NCI-H1694 (cell line): ENCODE data around the gene ZNF536.

Experiments
- DNase-seq: peaks from one replicate; lab custom pipeline; 2025; lab: John Stamatoyannopoulos, UW

ZNF536 gene

DNA sequence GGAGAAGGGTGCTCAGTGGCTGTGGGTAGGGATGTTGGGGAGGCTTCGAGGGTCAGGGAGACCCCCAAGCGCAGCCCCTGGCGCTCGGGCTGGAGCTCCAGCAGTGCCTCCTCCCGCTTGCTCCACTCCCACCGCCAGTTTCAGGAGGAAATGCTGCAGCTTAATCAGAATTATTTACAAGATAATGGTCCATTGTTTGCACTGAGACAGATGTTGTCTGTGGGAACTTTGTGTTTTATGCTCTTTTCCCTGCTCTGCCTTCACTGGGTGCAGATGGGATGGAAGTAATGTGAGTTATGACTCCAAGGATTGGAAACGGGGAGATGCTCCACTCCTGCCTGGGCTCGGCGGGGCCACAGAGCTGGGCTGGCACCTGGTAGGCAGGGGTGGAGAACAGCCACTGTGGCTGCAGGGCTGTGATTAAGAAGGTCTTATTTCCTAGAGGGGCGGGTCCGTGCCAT is 192.4 kb downstream of the ZNF536 start:
- no peak for DNase-seq

DNA sequence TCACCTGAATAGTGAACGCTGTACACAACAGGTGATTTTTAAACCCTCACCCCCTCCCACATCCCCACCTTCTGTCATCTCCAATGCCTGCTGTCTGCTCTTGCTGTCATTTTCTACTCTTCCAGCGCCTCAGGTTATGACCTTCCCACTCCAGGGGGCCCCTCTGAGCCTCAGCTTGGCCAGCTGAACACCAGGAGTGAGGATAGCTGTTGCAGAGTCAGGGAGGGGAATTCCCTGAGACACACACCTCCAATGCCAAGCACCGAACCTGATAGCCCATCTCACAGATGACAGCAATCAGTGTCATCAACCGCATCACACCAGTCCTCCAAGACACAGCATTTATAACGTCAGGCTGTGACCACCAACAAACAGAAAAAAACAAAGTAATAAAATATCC is 193.5 kb downstream of the ZNF536 start:
- DNase-seq = no peak

DNA sequence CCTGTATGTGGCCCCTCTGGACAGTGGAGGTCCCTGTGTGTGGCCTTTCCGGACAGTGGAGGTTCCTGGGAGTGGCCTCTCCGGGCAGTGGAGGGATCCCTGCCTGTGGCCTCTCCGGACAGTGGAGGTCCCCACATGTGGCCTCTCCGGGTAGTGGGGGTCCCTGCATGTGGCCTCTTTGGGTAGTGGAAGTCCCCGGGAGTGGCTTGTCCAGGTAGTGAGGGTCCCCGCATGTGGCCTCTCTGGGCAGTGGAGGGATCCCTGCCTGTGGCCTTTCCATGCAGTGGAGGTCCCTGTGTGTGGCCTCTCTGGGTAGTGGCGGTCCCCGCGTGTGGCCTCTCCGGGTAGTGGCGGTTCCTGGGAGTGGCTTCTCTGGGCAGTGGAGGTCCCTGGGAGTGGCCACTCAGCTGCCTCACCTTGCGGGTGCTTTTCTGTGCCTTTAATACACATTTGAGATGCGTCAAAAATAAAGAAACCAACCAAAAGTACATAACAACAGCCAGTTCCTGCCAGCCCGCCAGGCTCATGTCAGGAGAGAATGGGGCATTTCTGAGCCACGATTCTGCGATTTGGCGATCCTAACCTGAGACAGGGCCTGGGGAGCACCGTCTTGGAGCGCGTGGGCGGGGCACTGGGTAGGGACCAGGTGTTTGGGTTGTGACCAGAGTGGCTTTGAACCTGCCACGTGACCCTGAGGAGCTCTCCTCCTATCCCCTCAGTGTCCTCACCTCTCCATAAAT is 194.7 kb downstream of the ZNF536 start:
- no peak for DNase-seq

DNA sequence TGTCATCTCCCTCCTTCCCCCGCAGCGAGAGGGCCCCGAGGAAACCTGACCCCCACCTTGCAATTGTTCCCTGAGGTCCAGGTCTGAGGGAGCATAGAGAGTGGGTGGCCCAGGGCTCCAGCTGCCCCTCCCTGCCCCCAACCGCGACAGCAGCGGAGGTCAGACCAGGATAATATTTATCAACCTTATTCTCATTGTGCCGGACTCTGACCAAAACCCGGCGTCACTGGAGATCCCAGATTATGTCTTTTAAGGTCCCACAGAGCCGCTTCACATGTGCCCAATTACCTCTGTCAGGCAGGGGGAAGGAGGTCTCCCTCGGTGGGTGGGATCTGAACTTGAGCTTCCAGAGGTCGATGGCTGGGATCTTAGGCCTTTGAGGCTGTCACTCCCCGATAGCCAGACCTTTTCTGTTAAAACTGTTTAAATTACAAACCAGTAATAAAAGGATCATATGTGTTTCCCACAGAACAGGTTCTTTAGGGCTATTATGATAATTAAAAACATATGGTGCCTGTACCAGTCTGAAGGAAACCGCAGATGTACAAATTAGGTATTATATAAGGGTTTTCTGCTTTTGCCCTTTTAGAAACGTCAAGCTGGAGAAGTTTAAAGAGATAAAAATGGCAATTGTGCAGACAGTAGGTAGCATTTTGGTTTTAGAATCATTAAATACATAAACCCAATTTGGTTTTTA is 195.5 kb downstream of the ZNF536 start:
- DNase-seq = no peak

DNA sequence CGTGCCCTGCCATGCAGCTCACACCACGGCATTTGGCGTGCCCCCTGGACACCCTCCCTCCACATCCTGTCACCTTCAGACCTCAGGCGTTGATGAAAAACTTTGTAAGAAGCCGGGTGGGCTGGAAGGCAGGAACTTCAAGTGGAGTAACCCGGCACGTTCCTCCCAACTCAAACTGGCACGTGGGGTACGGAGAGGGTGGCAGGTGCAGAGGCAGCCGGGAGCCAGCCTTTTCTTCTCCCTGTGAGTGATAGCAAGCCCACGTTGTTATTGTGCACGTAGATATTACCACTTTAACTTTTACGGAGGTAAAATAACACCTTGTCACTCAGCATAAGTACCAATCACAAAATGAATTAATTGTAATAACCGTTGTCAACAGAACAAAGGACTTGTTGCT is 198.0 kb downstream of the ZNF536 start:
- no peak for DNase-seq

DNA sequence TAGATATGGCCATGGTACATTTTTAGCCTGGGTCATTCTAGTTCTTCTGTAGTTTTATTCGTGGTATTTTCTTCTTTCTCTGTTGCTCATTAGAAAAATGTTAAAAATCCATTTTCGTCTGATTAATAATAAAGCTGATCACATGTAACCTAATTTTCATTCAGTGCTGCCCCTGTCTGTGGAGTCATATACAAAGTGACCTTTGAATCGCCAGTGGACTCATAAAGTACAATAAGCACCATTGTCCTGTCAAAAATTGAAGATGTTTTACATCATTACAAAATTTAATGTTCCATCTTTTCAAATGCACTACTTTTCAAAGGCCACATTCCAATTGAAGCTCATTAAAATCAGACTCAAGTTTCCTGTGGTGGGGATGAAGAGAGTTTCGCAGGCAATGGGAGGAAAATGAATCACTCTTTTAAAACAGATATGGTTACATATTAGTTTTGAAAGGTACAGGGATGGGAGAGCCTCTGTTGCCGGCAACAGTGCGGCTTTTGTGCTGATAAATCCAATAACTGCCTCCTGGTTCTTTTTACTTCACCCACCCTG is 205.4 kb downstream of the ZNF536 start:
- no peak for DNase-seq

DNA sequence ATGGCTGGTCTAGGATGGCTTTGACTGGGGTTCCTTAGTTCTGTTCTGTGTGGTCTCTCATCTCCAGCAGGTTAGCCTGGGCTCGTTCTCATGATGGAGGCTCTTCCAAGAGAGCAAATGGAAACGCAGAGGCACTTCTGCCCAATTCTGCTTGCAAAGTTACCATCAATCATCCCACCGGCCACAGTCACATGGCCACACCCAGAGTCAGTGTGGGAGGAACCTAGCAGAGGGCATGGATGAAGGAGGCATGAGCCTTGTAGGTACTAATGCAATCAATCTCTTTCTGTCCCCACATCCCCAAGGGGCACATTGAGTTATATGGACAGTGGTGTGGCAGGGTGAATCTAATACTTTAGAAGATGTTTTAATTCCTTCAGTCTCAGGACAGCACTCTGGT is 207.2 kb downstream of the ZNF536 start:
- no peak for DNase-seq

DNA sequence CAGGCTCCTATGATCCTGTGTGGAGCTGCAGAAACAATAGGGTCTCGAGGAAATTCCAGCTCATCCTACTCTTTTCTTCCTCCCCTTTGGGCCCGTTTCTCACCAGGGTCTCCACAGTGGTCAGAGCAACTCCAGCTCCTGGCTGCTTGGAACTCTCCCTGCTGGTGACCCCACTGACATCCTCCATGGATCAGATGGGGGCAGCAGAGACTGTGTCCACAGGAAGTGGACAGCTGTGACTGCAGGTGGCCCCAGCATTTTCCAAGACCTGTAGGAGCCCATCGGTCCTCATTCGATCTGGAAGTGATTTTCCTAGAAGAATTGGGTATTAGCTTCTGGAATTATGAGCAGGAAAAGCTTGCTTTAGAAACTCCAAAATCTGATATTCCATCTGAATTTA is 208.5 kb downstream of the ZNF536 start:
- no peak for DNase-seq

DNA sequence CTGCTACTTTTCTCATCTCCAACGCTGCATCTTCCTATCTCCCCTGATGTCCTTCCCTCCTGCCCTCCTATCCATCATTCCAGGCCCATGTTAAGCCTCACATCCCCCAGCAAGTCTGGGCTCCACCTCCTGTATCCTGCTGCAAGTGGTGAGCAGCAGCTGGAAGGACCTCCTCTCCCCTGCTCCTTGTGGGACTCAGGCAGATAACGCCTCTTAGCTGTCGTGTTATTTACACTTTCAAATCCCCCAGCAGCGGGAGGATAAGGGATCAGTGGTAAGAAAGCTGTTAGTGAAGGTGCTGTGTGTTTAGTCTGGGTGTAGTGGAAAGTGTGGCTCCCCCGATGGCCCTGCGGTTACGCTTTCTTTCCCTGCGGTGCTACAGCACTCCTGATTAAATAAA is 211.9 kb downstream of the ZNF536 start:
- DNase-seq = no peak

DNA sequence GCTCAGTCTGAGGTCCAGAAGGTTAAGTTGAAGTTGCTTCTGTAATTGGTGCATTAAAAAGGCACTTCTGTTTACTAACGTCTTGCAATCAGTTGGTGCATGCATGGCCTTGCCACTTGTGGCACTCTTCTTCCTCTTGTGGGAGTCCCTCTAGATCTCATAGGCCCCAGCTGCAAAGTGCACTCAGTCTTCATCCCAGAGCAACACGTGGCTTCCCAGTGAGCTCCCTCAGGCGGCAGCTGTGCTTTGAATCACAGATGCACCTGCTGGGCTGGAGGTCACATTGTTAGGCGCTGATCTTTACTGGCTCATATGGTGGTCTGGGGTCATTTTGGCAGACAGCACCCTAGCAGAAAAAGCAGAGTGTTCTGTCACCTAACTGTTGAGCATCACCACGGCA is 215.7 kb downstream of the ZNF536 start:
- no peak for DNase-seq

DNA sequence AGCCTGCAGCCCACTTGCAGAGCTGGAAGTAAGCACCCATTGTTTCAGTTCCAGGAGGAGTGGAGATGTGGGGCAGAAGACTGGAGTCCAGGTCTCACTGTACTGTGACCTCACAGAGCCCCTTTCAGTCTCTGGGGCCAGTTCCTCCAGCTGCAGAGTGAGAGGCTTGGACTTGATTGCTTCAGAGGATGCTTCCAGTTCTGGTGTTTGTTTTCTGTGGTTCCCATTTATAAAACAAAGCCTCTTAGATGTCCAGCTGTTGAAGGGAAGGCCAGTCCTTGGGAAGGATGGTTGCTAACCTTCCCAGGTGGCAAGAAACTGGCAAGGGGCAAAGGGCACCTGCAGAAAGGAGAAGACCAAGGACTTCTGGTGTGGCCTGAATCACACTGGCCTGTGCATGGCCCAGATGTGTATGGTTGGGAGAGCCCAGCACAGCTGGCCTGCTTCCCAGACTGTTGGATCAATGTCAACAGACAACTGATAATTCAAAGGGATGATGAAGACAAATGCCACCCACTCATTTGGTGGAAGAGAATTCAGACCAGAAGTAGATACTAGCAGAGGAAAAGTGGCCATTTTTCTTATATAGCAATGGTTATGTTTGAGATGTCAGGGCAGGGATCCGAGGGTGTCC is 218.5 kb downstream of the ZNF536 start:
- no peak for DNase-seq

DNA sequence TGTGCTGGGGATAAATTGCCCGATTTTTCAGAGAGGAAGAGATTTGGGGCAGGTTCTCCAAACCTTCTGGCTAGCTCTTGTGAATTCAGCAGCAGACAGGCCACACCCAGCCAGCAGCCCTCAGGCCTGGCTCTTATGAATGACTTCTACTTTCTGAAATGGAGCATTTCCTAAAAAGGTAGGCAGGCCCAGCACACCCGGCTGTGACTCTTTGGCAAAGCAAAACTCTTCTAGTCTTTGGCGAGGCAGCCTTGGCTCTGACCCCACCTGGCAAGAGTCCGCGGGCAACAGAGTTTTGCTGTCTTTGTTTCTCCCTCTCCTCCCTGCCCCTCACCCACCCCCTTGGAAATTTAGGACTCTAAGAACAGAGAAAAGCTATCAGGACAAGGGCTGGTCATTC is 221.2 kb downstream of the ZNF536 start:
- no peak for DNase-seq

DNA sequence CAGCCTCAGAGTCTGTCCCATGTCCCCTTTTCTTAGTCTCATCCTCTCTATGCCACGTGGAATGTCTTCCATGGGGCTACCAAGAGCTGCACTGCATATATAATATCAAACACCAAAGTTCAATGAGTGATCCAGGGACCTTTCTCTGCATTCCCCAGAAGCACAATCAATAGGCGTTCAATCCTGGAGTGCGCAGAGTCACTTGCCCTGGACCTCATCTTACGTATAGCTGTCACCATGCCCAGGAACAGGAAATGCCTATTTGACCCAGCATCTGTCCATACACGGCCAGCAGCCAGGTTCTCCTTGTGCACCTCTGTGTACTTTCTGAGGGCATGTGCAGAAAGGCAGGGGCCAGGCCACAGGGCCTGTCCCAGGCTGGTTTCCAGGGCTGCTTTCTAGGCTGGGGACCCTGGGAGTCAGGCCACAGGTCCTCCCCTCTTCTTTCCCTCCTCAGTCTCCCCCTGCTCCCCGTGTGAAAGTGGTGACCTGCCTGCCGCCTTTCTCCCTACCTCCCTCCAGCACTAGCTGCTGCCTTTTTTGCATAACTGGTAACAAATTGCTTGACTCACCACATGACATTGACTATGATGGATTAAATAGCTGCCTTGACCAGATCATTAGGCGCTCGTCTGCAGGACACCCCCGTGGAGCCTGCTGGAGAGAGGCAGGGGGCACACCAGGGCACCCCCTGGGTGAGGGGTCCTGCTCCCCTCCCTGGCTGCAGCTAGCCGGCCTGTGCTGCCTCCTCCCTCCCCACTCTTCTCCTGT is 222.0 kb downstream of the ZNF536 start:
- no peak for DNase-seq

DNA sequence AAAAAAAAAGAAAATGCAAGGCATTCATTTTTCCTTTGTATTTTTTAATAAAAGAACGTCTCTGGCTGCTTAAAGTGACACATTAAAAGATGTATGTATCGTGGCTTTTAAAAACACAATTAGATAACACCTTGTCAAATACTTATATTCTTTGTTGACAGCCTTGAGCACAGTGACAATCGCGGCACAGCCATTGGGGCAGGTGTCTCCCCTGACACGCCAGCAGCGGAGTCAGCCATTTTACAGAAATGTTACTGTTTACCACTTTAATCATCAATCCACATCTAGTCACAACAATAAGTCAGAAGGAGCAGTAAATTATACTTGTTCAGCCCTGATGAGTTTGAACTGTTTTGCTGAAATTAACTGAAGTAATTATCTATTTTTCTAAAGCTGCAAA is 224.1 kb downstream of the ZNF536 start:
- DNase-seq = no peak

DNA sequence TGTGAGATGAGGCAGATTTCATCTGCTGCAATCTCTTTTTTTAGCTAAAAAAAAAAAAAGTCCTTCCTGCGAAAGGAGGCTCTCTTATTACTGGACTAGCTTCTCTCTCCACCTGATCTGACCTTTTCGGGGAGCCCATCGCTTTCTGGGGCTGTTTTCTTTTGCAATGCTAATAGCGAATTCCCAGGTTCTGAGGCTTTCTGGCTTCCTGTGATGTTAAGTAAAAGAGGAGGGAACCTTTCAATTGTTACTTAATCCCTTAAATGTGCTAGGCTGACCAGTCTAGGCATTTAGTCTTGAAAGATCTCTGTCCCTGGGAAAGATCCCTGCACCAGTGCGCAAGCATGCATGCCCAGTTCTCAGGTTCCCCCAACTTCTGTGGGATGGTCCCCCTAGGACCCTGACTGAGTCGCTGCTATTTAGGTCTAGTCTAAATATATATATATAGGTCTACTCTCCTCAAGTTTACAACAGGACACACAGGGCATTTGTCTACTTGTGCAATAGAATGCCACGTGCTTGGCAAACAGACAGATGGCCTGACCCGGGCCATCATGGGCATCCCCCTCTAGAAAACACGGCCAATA is 224.7 kb downstream of the ZNF536 start:
- DNase-seq = no peak

DNA sequence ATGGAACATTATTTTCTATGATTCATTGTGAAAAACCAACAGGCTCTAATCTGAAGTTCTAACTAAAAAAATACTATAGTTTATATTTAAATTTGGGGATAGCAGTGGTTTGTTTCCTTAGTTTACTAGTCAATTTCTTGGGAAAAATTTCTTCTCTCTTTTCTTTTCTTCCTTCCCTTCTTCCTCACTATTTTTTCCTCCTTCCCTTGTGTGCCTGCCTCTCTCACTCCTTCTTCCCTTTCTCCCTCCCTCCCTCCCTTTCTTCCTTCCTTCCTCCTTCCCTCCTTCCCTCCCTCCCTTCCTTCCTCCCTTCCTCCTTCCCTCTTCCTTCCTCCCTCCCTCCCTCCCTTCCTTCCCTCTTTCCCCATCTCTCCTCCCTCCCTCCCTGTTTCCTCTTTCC is 226.5 kb downstream of the ZNF536 start:
- no peak for DNase-seq

DNA sequence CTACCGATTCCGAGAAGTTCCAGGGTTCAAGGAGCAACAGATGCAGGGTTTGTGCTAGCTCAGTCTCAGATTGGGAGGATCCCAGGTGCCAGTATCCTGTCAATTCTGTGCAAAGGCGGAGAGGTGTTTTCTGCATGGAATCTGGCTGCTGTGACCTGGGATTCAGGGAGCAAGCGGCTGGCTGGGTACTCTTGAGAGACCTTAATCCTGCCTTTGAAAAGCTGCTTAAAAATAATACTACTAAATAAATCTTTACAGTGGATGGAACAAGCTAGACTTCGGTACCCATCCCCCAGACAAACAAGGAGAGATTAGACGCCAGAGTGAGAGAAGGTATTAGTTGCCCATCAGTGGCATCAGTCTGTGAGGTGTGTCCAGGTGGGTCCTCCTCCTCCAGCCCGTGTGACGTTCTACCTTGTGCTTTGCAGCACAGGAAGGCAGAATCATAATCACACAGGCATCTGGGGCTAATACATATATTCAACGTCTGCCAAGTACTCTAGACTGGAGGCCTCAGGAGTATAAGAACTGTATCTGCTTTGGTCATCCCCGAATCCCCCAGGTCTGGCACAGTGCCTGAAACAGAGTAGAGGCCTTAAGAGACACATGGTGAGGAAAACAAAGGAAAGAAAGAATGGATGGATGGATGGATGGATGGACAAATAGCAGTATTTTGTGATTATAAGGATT is 230.6 kb downstream of the ZNF536 start:
- no peak for DNase-seq

DNA sequence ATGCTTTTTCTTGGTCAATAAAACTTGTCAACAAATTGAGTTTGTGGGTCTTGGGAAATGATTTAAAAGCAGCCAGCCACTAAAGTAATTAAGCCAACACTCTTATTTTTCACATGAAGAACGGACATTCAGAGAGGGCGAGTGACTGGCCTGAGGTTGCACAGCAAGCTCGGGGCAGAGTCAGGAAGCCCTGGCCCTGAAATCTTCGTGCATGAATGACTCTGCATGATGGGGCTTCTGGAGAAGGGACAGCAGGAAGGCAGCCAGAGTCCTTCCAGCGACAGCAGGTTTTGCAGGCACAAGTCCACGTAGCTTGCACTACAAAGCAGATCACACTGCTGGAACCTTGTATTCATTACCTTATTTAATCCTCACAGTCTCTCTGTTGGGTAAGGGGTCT is 232.5 kb downstream of the ZNF536 start:
- no peak for DNase-seq

DNA sequence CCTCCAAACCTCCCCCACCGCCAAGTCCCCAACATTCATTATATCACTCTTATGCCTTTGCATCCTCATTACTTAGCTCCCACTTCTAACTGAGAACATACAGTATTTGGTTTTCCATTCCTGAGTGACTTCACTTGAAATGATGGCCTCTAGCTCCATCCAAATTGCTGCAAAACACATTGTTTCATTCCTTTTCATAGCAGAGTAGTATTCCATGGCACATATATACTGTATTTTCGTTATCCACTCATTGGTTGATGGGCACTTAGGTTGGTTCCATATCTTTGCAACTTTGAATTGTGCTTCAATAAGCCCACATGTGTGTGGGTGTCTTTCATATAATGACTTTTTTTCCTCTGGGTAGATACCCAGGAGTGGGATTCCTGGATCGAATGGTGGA is 233.1 kb downstream of the ZNF536 start:
- no peak for DNase-seq

DNA sequence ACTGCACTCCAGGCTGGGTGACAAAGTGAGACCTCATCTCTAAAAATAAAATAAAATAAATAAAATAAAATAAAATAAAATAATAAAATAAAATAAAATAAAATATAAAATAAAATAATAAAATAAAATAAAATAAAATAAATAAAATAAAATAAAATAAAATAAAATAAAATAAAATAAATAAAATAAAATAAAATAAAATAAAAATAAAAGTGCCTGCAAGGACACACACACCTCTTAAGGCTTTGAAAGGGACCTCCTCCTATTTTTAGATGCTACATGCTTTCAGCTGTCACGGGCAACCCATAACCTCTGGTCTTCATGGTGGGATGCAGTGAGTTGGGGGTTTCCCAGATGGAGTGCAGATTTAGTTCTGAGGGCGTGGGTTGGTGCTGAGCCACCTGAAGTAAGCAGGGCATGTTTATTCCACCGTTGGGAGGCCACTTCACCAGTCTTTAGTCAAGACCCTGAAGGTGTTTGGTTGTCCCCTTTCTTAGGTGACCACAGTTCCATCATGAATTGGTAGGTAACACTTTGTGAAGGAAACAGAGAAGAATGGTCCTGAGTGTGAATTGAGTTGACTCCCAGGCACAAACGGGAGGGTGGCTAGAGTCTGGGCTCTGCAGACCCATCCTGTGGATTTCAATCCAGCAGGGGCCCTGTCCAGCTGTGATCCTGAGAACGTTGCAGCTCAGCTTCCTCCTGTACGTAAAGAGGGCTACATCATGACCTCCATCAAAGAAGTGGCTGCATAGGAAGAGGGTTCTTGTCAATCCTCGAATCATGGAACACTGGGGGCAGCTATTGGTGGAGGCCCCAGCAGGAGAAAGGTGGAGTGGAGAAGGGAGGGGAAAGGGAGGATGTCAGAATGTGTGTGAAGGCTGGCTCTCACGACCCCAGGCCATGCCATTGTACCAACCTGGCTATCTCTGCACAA is 234.2 kb downstream of the ZNF536 start:
- no peak for DNase-seq
